Measurements from ENCODE around the gene RNASEH2B. TPM values are rescaled to one million over a fixed set of nuclear protein-coding genes. Genes with fewer than 3 reads are reported as not detected.

The RNASEH2B gene
- total RNA-seq, 1 donor from 2014 or later: 57.5 TPM

DNA sequence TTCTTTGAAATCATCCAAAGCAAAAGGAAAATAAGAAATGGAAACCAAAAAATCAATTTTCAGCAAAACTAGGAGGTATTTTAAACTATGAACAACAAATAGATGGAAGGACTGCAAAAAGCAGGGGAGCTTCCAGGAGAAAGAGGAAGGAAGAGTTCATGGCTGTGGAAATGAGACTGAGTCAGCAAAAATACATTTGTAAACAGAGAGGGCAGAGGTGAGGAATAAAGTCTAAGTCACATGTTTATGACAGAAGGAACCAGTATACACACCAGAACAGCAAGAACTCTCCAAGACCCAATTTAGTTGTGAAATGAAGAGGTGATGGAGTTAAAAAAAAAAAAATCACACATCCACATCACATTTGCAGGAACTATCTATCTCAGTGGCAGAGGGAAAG, 69.6 kb downstream of the RNASEH2B start:
- Mint-ChIP-seq H3K36me3 (peaks cover 1% of the 10 kb centered on the region), H3K27ac (no peak overlapping the region), H3K27me3 (ENCODE audit: insufficient read depth, low read depth) (peaks cover 3% of the 10 kb centered on the region), H3K9me3 (peaks cover 5% of the 10 kb centered on the region), H3K4me3 (no peak overlapping the region), H3K4me1 (no peaks in the 10 kb centered on the region)
- H3F3A ChIP-seq (ENCODE audit: low read depth): no peaks in the 10 kb centered on the region
- H3K79me2 ChIP-seq (ENCODE audit: low read depth): no peaks in the 10 kb centered on the region
- no peak overlapping the region for H3K4me3 ChIP-seq
- TF ChIP-seq EZH2 (IDR thresholded peaks at IDR 0.05) (no peak), EZH2phosphoT487 (IDR thresholded peaks at IDR 0.05) (no peak)
- TF ChIP-seq, protein P1, sequence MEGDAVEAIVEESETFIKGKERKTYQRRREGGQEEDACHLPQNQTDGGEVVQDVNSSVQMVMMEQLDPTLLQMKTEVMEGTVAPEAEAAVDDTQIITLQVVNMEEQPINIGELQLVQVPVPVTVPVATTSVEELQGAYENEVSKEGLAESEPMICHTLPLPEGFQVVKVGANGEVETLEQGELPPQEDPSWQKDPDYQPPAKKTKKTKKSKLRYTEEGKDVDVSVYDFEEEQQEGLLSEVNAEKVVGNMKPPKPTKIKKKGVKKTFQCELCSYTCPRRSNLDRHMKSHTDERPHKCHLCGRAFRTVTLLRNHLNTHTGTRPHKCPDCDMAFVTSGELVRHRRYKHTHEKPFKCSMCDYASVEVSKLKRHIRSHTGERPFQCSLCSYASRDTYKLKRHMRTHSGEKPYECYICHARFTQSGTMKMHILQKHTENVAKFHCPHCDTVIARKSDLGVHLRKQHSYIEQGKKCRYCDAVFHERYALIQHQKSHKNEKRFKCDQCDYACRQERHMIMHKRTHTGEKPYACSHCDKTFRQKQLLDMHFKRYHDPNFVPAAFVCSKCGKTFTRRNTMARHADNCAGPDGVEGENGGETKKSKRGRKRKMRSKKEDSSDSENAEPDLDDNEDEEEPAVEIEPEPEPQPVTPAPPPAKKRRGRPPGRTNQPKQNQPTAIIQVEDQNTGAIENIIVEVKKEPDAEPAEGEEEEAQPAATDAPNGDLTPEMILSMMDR (IDR thresholded peaks at IDR 0.05): no peak
- no peaks in the 10 kb centered on the region for H4K20me1 ChIP-seq (ENCODE audit: low read depth)
- no peak overlapping the region for H2AFZ ChIP-seq (replicated peaks)
- no peaks in the 10 kb centered on the region for H3K9me3 ChIP-seq (ENCODE audit: low read depth)
- H3K27ac ChIP-seq: no peak overlapping the region
- no peaks in the 10 kb centered on the region for H3K36me3 ChIP-seq
- no peaks in the 10 kb centered on the region for H3K4me1 ChIP-seq
- H3K4me2 ChIP-seq: no peak overlapping the region
- no peaks in the 10 kb centered on the region for H3K27me3 ChIP-seq
- no peak overlapping the region for H3K9ac ChIP-seq
- no peak for DNase-seq (ENCODE audit: low spot score)

DNA sequence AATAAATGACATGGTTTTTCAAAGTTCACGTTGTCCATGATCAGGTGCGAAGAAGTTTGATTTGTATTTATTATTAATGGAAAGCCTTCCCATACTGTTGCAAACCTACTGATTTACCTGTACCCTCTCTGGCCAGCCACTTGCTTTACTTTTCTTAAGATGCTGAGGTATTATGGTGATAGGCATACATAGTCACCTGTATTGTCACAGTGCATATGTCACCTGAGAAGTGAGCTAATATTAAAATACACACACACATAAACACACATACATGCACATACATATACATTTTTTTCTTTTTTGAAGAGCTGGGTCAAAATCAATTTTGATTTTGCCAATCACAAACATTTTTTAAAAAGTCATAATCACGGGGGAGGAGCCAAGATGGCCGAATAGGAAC, 72.1 kb downstream of the RNASEH2B start:
- Histone ChIP-seq H3K79me2 (ENCODE audit: low read depth) (no peaks in the 10 kb centered on the region), H3K4me2 (no peak overlapping the region), H3K36me3 (no peaks in the 10 kb centered on the region), H3K4me1 (no peaks in the 10 kb centered on the region), H3K9ac (no peak overlapping the region), H4K20me1 (ENCODE audit: low read depth) (no peaks in the 10 kb centered on the region), H3K4me3 (peak overlapping the region; percentile 32), H3K9me3 (ENCODE audit: low read depth) (no peaks in the 10 kb centered on the region), H3K27ac (no peak overlapping the region), H3F3A (ENCODE audit: low read depth) (no peaks in the 10 kb centered on the region), H2AFZ (replicated peaks) (no peak overlapping the region), H3K27me3 (no peaks in the 10 kb centered on the region)
- Mint-ChIP-seq H3K4me3 (no peak overlapping the region), H3K27ac (no peak overlapping the region), H3K9me3 (peaks cover 5% of the 10 kb centered on the region), H3K27me3 (ENCODE audit: insufficient read depth, low read depth) (peaks cover 3% of the 10 kb centered on the region), H3K36me3 (peaks cover 1% of the 10 kb centered on the region), H3K4me1 (no peaks in the 10 kb centered on the region)
- DNase-seq (ENCODE audit: low spot score): no peak
- TF ChIP-seq EZH2 (IDR thresholded peaks at IDR 0.05): no peak
- TF ChIP-seq, protein P1 (IDR thresholded peaks at IDR 0.05): no peak
- no peak for TF ChIP-seq EZH2phosphoT487 (IDR thresholded peaks at IDR 0.05)

DNA sequence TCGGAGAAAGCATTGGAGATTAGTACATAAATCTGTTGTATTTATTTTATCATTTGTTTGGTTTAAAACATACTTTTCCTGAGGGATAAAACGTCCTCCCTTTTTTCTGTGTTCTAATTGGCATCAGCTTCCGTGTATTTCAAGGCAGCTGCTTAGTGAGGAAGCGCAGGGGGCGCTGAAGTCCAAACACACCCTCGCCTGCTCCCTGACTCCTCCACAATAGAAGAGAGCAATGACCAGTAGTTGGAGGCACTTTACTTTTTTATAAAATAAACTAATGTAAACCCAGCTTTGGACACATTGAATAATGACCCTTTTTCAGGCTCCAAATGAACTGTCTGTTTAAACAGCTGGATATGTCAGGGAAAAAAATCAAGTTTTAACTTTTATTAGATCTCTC, 79.9 kb downstream of the RNASEH2B start:
- H3K4me3 Mint-ChIP-seq: no peak overlapping the region
- DNase-seq (ENCODE audit: low spot score): peak; percentile 52

More for the DNA sequence above, 79.9 kb downstream of the RNASEH2B start:
- Histone ChIP-seq H3K79me2 (ENCODE audit: low read depth) (no peaks in the 10 kb centered on the region), H3K9ac (no peak overlapping the region), H3K27ac (no peak overlapping the region), H3K4me3 (no peak overlapping the region), H3K9me3 (ENCODE audit: low read depth) (no peaks in the 10 kb centered on the region), H3K27me3 (no peaks in the 10 kb centered on the region), H3K36me3 (no peaks in the 10 kb centered on the region), H2AFZ (replicated peaks) (peak overlapping the region; percentile 95), H3F3A (ENCODE audit: low read depth) (peaks cover 7% of the 10 kb centered on the region), H3K4me1 (peaks cover 31% of the 10 kb centered on the region), H4K20me1 (ENCODE audit: low read depth) (no peaks in the 10 kb centered on the region), H3K4me2 (no peak overlapping the region)
- Mint-ChIP-seq H3K27ac (no peak overlapping the region), H3K36me3 (peaks cover 3% of the 10 kb centered on the region), H3K4me1 (peaks cover 44% of the 10 kb centered on the region), H3K9me3 (peaks cover 4% of the 10 kb centered on the region), H3K27me3 (ENCODE audit: insufficient read depth, low read depth) (peaks cover 12% of the 10 kb centered on the region)
- no peak for TF ChIP-seq EZH2phosphoT487 (IDR thresholded peaks at IDR 0.05)
- TF ChIP-seq, protein P1 (IDR thresholded peaks at IDR 0.05): peak; percentile 49
- no peak for TF ChIP-seq EZH2 (IDR thresholded peaks at IDR 0.05)
